Hepatocyte (in vitro differentiated cells): ENCODE measurements around the gene BPIFB2. TPM values are rescaled to one million over a fixed set of nuclear protein-coding genes. Genes with fewer than 3 reads are reported as not detected.

ENCODE experiments used
- DNase-seq: peaks from one replicate; pipeline ENCODE4 v3.0.0-alpha.2; 2016; ENCODE audit warnings: low spot score
- H2AFZ ChIP-seq: fragments of 200-600 bp; sonication (generic); 2 replicates; pipeline ENCODE4 v1.6.0; 2016; ENCODE audit warnings: antibody characterized with exemption, mild to moderate bottlenecking
- H3K27ac ChIP-seq: fragments of 200-600 bp; sonication (generic); 2 replicates; pipeline ENCODE4 v1.5.1; 2016; ENCODE audit warnings: mild to moderate bottlenecking
- H3K27me3 ChIP-seq: fragments of 200-600 bp; sonication (generic); 2 replicates; pipeline ENCODE4 v1.6.1; 2016
- H3K36me3 ChIP-seq: fragments of 200-600 bp; sonication (generic); replicated peaks from 2 replicates; pipeline ENCODE4 v1.5.1; 2016; ENCODE audit warnings: low read depth; ENCODE audit not compliant: insufficient read depth
- H3K4me1 ChIP-seq: fragments of 200-600 bp; sonication (generic); 2 replicates; pipeline ENCODE4 v1.5.1; 2016; ENCODE audit warnings: mild to moderate bottlenecking, moderate library complexity; ENCODE audit not compliant: insufficient read depth
- H3K4me2 ChIP-seq: fragments of 200-600 bp; sonication (generic); 2 replicates; pipeline ENCODE4 v1.6.0; 2016
- H3K4me3 ChIP-seq: fragments of 200-600 bp; sonication (generic); 2 replicates; pipeline ENCODE4 v1.5.1; 2016; ENCODE audit warnings: mild to moderate bottlenecking
- H3K79me2 ChIP-seq: fragments of 200-600 bp; sonication (generic); 2 replicates; pipeline ENCODE4 v1.6.0; 2017; ENCODE audit warnings: mild to moderate bottlenecking
- H3K9me2 ChIP-seq: fragments of 200-600 bp; sonication (generic); replicated peaks from 2 replicates; pipeline ENCODE4 v1.6.0; 2017; ENCODE audit warnings: mild to moderate bottlenecking; ENCODE audit not compliant: insufficient read depth
- H3K9me3 ChIP-seq: fragments of 200-600 bp; sonication (generic); 2 replicates; pipeline ENCODE4 v1.5.1; 2016; ENCODE audit warnings: low read depth, mild to moderate bottlenecking
- H4K20me1 ChIP-seq: fragments of 200-600 bp; sonication (generic); 2 replicates; pipeline ENCODE4 v1.6.0; 2016; ENCODE audit warnings: mild to moderate bottlenecking; ENCODE audit not compliant: insufficient read depth, poor library complexity, severe bottlenecking
- EZH2 ChIP-seq: fragments of 200-600 bp; sonication (generic); IDR thresholded peaks from 2 replicates; pipeline ENCODE4 v1.6.1; 2016; ENCODE audit warnings: antibody characterized with exemption, mild to moderate bottlenecking, borderline replicate concordance
- EZH2phosphoT487 ChIP-seq: fragments of 200-600 bp; sonication (generic); IDR thresholded peaks from one replicate; pipeline ENCODE4 v1.6.1; 2018; ENCODE audit warnings: antibody characterized with exemption, mild to moderate bottlenecking, low read depth, moderate library complexity; ENCODE audit not compliant: unreplicated experiment, severe bottlenecking
- WGBS: methylation state at CpG from one replicate; pipeline ENCODE4 v1.1.6; 2016; ENCODE audit warnings: low lambda C conversion rate; ENCODE audit errors: missing lambda C conversion rate; 5-methylcytosine and 5-hydroxymethylcytosine counted together
- polyA plus RNA-seq: library from polyadenylated mRNA; unstranded; fragments of >200 nt; fragmentation: Nextera tagmentation; extraction: Ambion mirVana; gene quantifications from 2 replicates; pipeline ENCODE4 v1.2.1, GENCODE V29; 2016
- total RNA-seq: library from RNA; depleted of rRNA; stranded (reverse); fragments of >200 nt; gene quantifications from 2 replicates; pipeline ENCODE4 v1.2.3, GENCODE V29; 2014
- TF ChIP-seq, protein P1 (sequence below): fragments of 200-600 bp; sonication (generic); IDR thresholded peaks from 2 replicates; pipeline ENCODE4 v1.5.1; 2016; ENCODE audit warnings: antibody characterized with exemption, mild to moderate bottlenecking; ENCODE audit not compliant: poor library complexity

BPIFB2 gene
- total and polyA plus RNA-seq, 2 experiments from 2014 or later, result 0.30 to 0.70 TPM

DNA sequence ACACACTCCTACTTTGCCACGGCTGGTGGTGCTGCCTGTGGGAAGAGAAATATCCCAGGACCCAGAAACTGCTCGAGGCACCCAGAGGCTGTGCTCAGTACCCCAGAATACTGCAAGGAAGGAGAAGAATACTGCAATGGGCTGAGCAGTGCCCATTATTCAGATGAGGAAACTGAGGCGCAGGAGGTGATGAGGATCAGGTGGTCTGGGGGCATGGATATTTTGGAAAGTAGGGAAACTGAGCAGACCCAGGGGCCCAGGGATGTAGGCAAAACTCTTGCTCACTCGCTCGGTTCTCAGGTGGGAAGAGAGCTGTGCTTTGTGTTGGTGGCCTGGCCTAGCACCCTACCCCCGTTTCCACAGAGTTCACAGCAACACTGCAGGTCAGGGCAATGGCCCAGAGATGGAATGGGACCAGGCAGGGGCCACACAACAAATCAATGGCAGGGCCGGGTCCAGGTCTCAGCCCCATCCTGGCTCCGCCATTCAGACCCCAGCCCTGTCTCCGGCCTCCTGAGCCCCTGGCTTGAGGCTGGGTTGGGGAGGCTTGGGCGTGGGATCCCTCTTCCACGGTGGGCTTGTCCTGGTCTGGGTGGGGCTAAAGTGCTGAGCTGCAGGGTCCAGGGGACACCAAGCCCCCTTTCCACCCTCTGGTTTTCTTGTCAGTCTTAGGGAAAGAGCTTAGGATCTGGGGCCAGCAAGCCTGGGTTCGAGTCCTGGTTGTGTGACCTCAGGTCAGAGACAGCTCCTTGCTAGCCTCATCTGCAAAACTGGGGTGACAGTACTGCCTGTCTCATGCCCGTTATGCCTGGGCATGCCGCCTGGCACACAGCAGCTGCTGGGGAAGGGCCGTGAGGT lies 37.2 kb upstream of the BPIFB2 start:
- Histone ChIP-seq H3K4me3 (no peak overlapping the region), H3K27ac (no peak overlapping the region), H3K36me3 (no peaks in the 10 kb centered on the region), H4K20me1 (no peaks in the 10 kb centered on the region), H3K4me2 (no peak overlapping the region), H3K9me2 (no peaks in the 10 kb centered on the region), H3K27me3 (no peaks in the 10 kb centered on the region), H3K4me1 (peaks cover 7% of the 10 kb centered on the region), H3K9me3 (no peaks in the 10 kb centered on the region), H2AFZ (no peak overlapping the region), H3K79me2 (no peaks in the 10 kb centered on the region)
- WGBS, result 94% methylated on average over 15 of the region's 15 CpGs
- DNase-seq, result peak; percentile 5
- TF ChIP-seq EZH2 (no peak), EZH2phosphoT487 (no peak)
- TF ChIP-seq, protein P1, sequence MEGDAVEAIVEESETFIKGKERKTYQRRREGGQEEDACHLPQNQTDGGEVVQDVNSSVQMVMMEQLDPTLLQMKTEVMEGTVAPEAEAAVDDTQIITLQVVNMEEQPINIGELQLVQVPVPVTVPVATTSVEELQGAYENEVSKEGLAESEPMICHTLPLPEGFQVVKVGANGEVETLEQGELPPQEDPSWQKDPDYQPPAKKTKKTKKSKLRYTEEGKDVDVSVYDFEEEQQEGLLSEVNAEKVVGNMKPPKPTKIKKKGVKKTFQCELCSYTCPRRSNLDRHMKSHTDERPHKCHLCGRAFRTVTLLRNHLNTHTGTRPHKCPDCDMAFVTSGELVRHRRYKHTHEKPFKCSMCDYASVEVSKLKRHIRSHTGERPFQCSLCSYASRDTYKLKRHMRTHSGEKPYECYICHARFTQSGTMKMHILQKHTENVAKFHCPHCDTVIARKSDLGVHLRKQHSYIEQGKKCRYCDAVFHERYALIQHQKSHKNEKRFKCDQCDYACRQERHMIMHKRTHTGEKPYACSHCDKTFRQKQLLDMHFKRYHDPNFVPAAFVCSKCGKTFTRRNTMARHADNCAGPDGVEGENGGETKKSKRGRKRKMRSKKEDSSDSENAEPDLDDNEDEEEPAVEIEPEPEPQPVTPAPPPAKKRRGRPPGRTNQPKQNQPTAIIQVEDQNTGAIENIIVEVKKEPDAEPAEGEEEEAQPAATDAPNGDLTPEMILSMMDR, result no peak

- Histone ChIP-seq H4K20me1 (no peaks in the 10 kb centered on the region), H2AFZ (no peak overlapping the region), H3K27ac (no peak overlapping the region), H3K36me3 (no peaks in the 10 kb centered on the region), H3K4me3 (no peak overlapping the region), H3K4me2 (no peak overlapping the region), H3K79me2 (no peaks in the 10 kb centered on the region), H3K4me1 (peaks cover 7% of the 10 kb centered on the region), H3K27me3 (no peaks in the 10 kb centered on the region), H3K9me3 (no peaks in the 10 kb centered on the region), H3K9me2 (no peaks in the 10 kb centered on the region)
- peak; percentile 3 for DNase-seq
- 100% methylated on average over 2 of the region's 2 CpGs for WGBS
- TF ChIP-seq, protein P1, result no peak
- TF ChIP-seq EZH2phosphoT487 (no peak), EZH2 (no peak)
Measured at GRCh38 chr20:32970973-32971300, 36.6 kb upstream of the BPIFB2 start.

DNA sequence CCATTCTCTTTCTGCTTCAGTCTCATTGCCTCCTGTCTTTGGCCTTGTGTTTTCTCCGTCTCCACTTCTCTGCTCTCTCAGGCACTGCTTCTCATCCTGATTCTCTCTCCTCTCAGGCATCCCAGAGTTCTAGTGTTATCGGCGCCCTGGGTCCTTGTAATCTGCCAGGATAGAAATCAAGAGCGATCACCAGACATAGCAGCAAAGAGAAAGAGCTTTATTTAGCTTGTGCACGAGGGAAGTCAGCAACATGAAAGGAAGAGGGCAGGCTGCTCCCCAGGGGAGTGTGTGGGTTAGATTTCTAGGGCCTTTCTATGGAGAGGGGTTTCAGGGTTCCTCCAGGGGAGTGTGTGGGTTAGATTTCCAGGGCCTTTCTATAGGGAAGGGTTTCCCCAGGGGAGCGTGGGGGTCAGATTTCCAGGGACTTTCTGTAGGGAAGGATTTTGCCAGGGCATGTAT lies 35.8 kb upstream of the BPIFB2 start:
- peak overlapping the region; percentile 14 for H3K27ac ChIP-seq
- no peaks in the 10 kb centered on the region for H3K9me2 ChIP-seq
- no peak for TF ChIP-seq EZH2phosphoT487
- TF ChIP-seq, protein P1, result no peak
- TF ChIP-seq EZH2, result no peak
- H3K4me2 ChIP-seq, result no peak overlapping the region
- no peaks in the 10 kb centered on the region for H3K9me3 ChIP-seq
- H3K4me3 ChIP-seq, result no peak overlapping the region
- H2AFZ ChIP-seq, result peak overlapping the region; percentile 41
- no peaks in the 10 kb centered on the region for H4K20me1 ChIP-seq
- no peaks in the 10 kb centered on the region for H3K27me3 ChIP-seq
- no peaks in the 10 kb centered on the region for H3K79me2 ChIP-seq
- DNase-seq, result no peak
- no peaks in the 10 kb centered on the region for H3K36me3 ChIP-seq
- 66% methylated on average over 6 of the region's 6 CpGs for WGBS
- peaks cover 7% of the 10 kb centered on the region for H3K4me1 ChIP-seq
